Gastrocnemius medialis (tissue), 4 donors: ENCODE results near the gene SNX21. TPM values are rescaled to one million over a fixed set of nuclear protein-coding genes. Genes with fewer than 3 reads are reported as not detected.
A peak's percentile ranks its signal among the peaks of the same experiment; 100 is the strongest.

ENCODE experiments used
- ATAC-seq, 2 donors: fragments of 150-250 bp; one replicate each; pipeline ENCODE4 v1.9.1; 2016
- DNase-seq, 2 donors: peaks; one replicate each; pipeline ENCODE4 v3.0.0-alpha.2; 2019
- H3K27ac ChIP-seq, 4 donors: fragments of 200-600 bp; sonication (generic); 1 replicate in 1 of 4; 2 replicates in 3 of 4; pipeline ENCODE4 v1.5.1; 2016 to 2018; ENCODE audit warnings: mild to moderate bottlenecking in 2 of 4, moderate library complexity in 1 of 4
- H3K27me3 ChIP-seq, 3 donors: fragments of 200-600 bp; sonication (generic) in 2 of 3; 1 replicate in 1 of 3; 2 replicates in 2 of 3; pipeline versions ENCODE4 v1.5.1 to v1.6.0; 2016 to 2019; ENCODE audit warnings: mild to moderate bottlenecking in 1 of 3, moderate library complexity in 1 of 3
- H3K36me3 ChIP-seq, 2 donors: fragments of 200-600 bp; sonication (generic) in 1 of 2; one replicate each; pipeline ENCODE4 v1.5.1; 2017 to 2018
- H3K4me1 ChIP-seq, 2 donors: fragments of 200-600 bp; sonication (generic) in 1 of 2; one replicate each; pipeline ENCODE4 v1.5.1; 2016 to 2017; ENCODE audit warnings: mild to moderate bottlenecking in 2 of 2
- H3K4me3 ChIP-seq, 4 donors: fragments of 200-600 bp; sonication (generic) in 3 of 4; 1 replicate in 1 of 4; 2 replicates in 3 of 4; pipeline ENCODE4 v1.5.1; 2016 to 2019; ENCODE audit warnings: mild to moderate bottlenecking in 2 of 4
- H3K9me3 ChIP-seq, 3 donors: fragments of 200-600 bp; sonication (generic) in 2 of 3; 1 replicate in 1 of 3; 2 replicates in 2 of 3; pipeline ENCODE4 v1.5.1; 2016 to 2019
- CTCF ChIP-seq, 5 experiments: fragments of 450-650 bp in 3 of 5; fragments of 200-600 bp in 2 of 5; sonication (generic) in 2 of 5; IDR thresholded peaks in 4 of 5; conservative IDR thresholded peaks in 1 of 5; 1 replicate in 4 of 5; 2 replicates in 1 of 5; pipeline ENCODE4 v1.5.1; 2016 to 2019; ENCODE audit warnings: antibody characterized with exemption in 5 of 5, mild to moderate bottlenecking in 3 of 5, moderate library complexity in 3 of 5
- POLR2A ChIP-seq, 2 donors: fragments of 450-650 bp; IDR thresholded peaks; one replicate each; pipeline ENCODE4 v1.6.1; 2017; ENCODE audit warnings: antibody characterized with exemption in 2 of 2, mild to moderate bottlenecking in 2 of 2, moderate library complexity in 2 of 2
- in situ Hi-C, 4 donors: fragments of 200-750 bp; cut with MboI; loops; one replicate each; pipeline versions ENCODE4 v1.15.0 to v1.8.0; 2017; ENCODE audit warnings: low sequenced_read_pairs in 4 of 4
- intact Hi-C: fragments of 100-400 bp; cut with DNase I; formaldehyde crosslinking; loops from one replicate; pipeline ENCODE4 v1.15.1; 2023; ENCODE audit warnings: low total_unique reads
- total RNA-seq, 4 donors: library from RNA; depleted of rRNA; stranded (reverse); fragments of >200 nt; gene quantifications; one replicate each; pipeline versions ENCODE4 v1.1.0 to v1.2.3, GENCODE V29; 2016

The SNX21 gene
- total RNA-seq, 4 donors from 2014 or later: 35.8 to 114 (median 79.0) TPM

GRCh38 chr20:45814314-45814713 lies 19.3 kb upstream of the SNX21 start:
- H3K4me1 ChIP-seq: peaks cover 5 to 14% of the 10 kb centered on the region in 2 donors
- H3K9me3 ChIP-seq: no peaks in the 10 kb centered on the region
- in situ Hi-C loops: loop anchor here in 3 of 4 donors (25.0 kb wide), 2 partner anchors 148 to 273 kb away; partner anchors contain the start of genes NCOA5 (in 3 of the 3) and ZNF335 (in 1 of the 3)
- no peak for ATAC-seq
- H3K27me3 ChIP-seq: no peaks in the 10 kb centered on the region
- intact Hi-C loops: no loop called here
- H3K4me3 ChIP-seq: no peak overlapping the region
- H3K27ac ChIP-seq: peak overlapping the region in 1 of 4 donors; percentile 21
- H3K36me3 ChIP-seq: peaks cover 0 to 23% of the 10 kb centered on the region in 2 donors
- TF ChIP-seq CTCF (IDR thresholded peaks at IDR 0.05 in 4 of 5, conservative IDR thresholded peaks at IDR 0.05 in 1 of 5) (no peak), POLR2A (IDR thresholded peaks at IDR 0.05) (no peak)
- DNase-seq: no peak

- in situ Hi-C loops: loop anchor here in 3 of 4 donors (25.0 kb wide), 2 partner anchors 145 to 270 kb away; partner anchors contain the start of genes NCOA5 (in 3 of the 3) and ZNF335 (in 1 of the 3)
- DNase-seq (no peak), ATAC-seq (no peak)
- Histone ChIP-seq H3K4me3 (no peak overlapping the region), H3K36me3 (no peaks in the 10 kb centered on the region), H3K27me3 (no peaks in the 10 kb centered on the region), H3K4me1 (peaks cover 5 to 10% of the 10 kb centered on the region in 2 donors), H3K9me3 (no peaks in the 10 kb centered on the region), H3K27ac (peak overlapping the region; percentile 50 to 97 (median 70))
- intact Hi-C loops: no loop called here
- TF ChIP-seq POLR2A (IDR thresholded peaks at IDR 0.05): no peak
- TF ChIP-seq CTCF (IDR thresholded peaks at IDR 0.05 in 4 of 5, conservative IDR thresholded peaks at IDR 0.05 in 1 of 5): no peak
Observed at GRCh38 chr20:45816951-45817350, 16.6 kb upstream of the SNX21 start.

- Histone ChIP-seq H3K27ac (peak overlapping the region; percentile 50 to 97 (median 70)), H3K36me3 (no peaks in the 10 kb centered on the region), H3K9me3 (no peaks in the 10 kb centered on the region), H3K27me3 (no peaks in the 10 kb centered on the region), H3K4me1 (peaks cover 7 to 11% of the 10 kb centered on the region in 2 donors), H3K4me3 (no peak overlapping the region)
- TF ChIP-seq POLR2A (IDR thresholded peaks at IDR 0.05) (no peak), CTCF (IDR thresholded peaks at IDR 0.05 in 4 of 5, conservative IDR thresholded peaks at IDR 0.05 in 1 of 5) (no peak)
- in situ Hi-C loops: loop anchor here in 3 of 4 donors (25.0 kb wide), 2 partner anchors 145 to 270 kb away; partner anchors contain the start of genes NCOA5 (in 3 of the 3) and ZNF335 (in 1 of the 3)
- DNase-seq (no peak), ATAC-seq (no peak)
- intact Hi-C loops: no loop called here
Observed at GRCh38 chr20:45817376-45818194, 16.0 kb upstream of the SNX21 start.

GRCh38 chr20:45818239-45818638 lies 15.4 kb upstream of the SNX21 start:
- TF ChIP-seq POLR2A (IDR thresholded peaks at IDR 0.05) (no peak), CTCF (IDR thresholded peaks at IDR 0.05 in 4 of 5, conservative IDR thresholded peaks at IDR 0.05 in 1 of 5) (no peak)
- intact Hi-C loops: no loop called here
- no peaks in the 10 kb centered on the region for H3K27me3 ChIP-seq
- H3K36me3 ChIP-seq: no peaks in the 10 kb centered on the region
- DNase-seq (no peak), ATAC-seq (no peak)
- peak overlapping the region; percentile 50 to 97 (median 70) for H3K27ac ChIP-seq
- in situ Hi-C loops: loop anchor here in 3 of 4 donors (25.0 kb wide), 2 partner anchors 144 to 269 kb away; partner anchors contain the start of genes NCOA5 (in 3 of the 3) and ZNF335 (in 1 of the 3)
- no peak overlapping the region for H3K4me3 ChIP-seq
- H3K9me3 ChIP-seq: no peaks in the 10 kb centered on the region
- H3K4me1 ChIP-seq: peaks cover 7 to 11% of the 10 kb centered on the region in 2 donors
